Esophagus mucosa (tissue), 1 donor: ENCODE measurements around the gene NOL4L. TPM values are rescaled to one million over a fixed set of nuclear protein-coding genes. Genes with fewer than 3 reads are reported as not detected.

ENCODE experiments used
- ATAC-seq: fragments of 200-7000 bp; cut with Tn5 transposase; one replicate; pipeline ENCODE4 v1.9.1; 2020
- total RNA-seq: library from RNA; stranded (reverse); gene quantifications from one replicate; pipeline ENCODE4 v1.2.4, GENCODE V29; 2023
- donor health status: DM: yes; HTN: yes; CAD: no.

Gene NOL4L
- total RNA-seq, 1 donor from 2014 or later: 2.0 TPM

DNA sequence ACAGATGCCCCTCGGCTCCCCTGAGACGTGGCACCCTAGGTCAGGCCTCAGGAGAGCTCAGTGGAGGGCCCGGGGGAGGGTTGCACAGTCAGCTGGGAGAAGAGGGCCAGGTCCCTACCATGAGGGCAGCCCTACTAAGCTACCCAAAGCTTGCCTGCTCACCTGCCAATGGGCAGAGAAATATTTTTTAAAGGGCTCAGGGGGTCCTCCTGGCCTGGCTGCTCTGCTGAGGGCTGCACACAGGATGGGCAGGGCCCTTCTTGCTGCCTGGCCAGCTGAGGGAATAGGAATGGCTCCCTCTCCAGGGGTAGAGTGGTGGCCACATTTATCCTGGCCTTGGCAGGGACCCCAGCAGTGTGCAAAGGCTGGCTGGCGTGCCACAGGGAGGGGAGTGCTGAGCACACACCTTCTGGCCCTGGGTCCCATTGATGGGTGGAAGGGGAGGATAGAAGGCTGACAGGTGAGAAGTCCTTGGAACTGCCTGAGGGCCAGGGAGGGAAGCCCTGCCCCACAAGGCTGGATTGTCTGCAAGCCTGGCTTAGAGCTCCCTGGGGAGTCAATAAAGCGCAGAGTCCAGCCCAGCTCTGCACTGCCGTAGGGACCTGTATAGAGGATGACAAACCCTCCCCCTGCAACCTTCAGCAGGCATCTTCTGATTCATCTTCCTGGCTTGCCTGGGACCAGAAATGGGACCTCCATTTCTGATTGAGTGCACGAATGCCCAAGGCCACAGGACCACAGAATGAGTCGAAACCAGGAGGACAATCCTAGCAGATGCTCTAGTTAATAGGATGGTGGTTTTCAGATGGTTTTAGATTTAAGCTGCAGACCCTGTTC, 62.1 kb downstream of the NOL4L start:
- ATAC-seq: no peak

DNA sequence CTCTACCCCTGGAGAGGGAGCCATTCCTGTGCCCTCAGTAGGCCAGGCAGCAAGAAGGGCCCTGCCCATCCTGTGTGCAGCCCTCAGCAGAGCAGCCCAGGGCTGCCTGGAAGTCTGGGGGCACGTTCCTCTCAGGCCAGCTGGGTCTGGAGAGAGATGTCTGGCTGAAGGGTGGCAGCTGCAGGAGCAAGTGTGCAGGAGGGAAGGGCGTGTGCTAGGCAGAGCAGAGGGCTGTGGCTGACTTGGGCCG, 62.7 kb downstream of the NOL4L start:
- no peak for ATAC-seq

DNA sequence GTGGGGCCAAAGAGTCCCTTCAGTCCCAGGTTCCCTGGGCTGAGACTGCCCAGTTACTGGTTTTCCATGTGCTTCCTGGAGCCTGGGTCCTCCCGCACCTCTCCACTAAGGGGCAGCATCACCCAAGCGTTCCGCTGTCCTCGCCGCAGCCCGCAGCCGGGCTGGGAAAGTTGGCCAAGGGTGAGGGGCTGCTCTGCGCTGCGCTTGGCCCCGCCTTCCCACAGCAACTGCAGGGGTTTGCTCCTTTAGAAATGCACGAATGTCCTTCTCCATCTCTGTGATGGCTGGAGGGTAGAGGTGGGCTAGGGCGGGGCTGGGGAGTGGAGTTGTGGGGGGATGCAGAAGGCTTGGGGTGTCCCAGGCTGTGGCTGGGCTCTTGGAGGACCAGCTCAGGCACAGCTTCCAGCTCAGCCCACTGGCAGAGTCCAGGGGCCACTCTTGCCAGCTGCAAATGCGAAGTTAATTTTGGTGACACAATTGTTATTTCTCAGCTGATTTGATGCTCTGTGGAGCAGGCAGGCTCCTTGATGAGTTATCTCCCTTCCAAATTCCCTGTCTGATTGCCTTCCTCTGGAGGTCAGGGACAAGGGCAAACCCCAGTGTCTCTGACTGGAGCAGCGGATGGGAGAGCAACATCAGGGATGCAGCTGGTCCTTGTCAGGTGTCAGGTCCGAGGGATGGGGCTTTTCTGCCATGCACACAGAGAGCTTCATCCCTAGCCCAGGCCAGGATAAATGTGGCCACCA, 63.2 kb downstream of the NOL4L start:
- peak; percentile 81 for ATAC-seq

DNA sequence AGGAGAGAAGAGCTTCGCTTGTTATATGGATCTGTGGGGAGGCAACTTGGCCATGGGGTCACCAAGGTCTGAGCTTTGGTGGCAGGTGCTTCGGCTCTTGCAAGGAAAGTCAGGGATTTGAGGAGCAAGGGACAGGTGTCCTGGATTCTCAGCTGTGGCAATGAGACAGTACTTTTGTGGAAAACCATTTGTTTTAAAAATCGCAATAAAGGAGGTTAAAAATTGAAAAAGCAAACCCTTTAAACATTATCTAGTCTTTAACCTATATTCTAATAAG, 64.3 kb downstream of the NOL4L start:
- ATAC-seq: no peak

DNA sequence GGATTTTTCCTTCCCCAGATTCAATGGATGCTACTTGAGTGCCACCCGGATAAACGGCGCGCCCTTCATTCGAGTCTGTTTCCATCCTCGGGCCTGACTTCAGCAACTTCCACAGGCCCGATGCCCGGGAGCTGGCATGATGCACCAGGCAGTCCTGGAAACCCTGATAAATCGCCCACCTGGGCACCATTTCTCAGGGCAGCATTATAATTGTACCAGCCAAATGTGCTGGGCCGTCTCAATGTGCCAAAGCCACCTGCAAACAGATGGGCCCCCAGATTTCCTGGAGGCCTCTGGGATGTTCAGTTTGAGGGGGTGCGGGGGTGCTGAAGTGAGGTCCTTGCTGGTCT, 65.8 kb downstream of the NOL4L start:
- ATAC-seq: no peak

DNA sequence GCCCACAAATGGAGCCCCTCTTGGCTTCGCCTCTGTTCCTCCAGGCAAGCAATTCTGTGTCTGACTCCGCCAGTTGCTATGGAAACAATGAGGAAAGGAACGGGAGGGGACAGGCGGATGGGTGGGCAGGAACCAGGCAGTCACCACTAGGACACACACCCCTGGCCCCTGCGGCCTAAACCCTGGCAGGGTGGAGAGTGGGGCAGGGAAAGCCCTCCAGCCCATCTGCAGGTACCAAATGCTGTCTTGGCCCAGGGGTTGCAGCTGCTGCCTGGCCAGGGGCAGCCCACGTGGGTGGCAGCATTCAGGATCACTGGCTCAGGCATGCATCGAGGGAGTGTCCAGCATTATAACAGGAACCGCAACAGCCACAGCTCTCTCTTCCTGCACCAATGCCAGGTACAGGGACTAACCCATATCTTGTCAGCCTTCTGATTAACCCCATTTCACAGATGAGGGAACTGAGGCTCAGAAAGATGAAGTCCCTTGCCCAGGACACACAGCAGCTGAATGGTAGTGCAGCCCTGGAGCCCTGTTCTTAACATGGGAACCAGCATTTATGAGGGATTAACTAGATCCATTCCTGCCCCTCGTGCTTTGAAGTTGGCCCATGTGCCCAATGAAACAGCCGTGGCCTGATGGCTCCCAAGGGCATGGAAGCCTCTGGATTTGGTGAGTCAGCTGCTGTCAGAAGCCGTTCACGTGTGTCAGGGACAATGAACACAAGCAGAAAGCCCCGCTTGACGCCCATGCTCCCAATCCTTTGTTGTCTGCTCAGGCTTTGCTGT, 66.3 kb downstream of the NOL4L start:
- no peak for ATAC-seq

DNA sequence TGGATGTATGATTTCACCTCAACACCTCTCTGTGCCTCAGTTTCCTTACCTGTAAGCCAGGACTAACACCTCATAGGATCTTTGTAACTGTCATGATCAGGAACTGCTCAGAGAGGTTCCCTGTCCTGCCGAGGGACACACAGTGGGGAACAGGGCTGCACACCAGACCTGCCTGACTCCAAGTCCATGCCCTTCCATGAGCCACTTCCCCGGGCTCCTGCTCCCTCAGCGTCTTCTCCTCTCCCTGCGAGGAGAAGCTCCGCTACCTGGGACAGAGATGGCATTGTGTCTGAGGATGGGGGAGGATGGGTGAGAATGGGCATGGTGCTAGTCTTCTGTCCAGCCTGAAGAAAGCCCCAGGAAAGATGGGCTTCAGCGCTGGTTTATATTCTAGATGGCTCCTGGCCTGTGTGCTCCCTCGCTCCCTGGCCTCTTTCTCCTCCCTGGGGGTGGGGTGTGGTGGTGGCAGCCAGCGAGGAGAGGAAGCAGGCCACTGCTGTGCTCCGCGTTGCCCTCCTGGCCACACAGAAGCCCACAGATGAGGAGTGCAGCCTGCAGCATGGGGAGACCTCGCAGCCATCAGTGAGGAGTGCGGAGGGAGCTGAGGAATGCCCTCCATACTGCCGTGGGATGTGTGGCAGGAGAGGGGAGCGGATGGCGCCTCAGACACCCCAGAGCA, 67.1 kb downstream of the NOL4L start:
- no peak for ATAC-seq

DNA sequence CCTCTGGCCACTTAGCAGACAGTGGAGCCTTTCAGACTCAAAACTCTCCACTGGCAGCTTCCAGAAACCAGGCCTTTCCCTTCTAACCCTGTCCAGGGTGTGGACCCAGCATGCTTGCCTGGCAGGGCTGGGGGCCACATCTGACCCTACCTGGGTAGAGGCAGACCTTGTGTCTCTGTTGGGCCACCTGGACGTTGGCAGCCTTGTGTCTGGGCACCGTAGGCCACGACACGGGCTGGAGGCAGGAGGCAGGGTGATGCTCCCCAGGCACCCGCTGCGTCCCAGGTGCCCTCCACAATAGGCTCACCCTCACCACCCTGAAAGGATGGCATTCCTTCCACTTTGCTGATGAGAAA, 67.6 kb downstream of the NOL4L start:
- ATAC-seq: no peak

DNA sequence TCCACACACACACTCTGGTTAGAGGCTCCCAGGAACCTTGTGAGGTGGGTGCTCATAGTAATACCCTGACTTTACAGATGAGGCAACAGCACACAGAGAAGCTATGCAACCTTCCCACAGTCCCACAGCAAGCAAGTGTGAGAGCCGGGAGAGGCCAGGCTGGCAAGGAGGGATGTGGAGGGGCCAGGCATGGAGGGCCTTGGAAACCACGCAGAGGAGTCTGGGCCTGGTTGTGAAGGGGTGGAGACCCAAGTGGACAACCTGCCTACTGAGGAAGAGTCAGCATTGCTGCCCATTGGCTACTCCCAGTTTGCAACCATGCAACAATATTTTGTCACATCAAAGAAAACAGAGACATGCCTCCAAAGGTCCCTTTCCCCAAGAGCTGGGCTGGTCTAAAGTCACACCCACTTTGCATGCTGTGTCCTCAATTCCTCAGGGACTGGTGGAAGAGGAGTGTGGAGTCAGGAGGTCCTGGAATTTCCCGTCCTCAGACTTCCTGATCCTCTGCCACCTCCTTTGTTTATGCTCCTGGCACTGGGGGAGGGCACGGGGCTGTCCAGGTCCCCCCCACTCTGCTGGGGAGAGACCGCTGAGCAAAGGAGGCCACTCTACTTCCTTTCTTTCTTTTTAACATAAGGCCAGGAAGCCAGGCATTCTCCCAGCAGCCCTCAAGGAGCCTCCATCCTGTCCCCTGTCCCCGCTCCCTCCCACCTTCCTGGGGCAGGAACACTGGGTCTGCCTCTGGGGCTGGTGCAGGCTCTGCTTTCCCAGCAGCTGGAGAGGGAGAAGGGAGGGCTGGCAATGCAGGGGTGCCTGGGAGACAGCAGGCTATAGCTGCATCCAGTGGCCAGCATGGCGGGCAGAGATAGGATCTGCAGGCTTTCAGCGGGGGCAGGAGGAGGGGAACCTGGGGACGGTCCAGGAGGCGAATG, 68.3 kb downstream of the NOL4L start:
- peak; percentile 32 for ATAC-seq

DNA sequence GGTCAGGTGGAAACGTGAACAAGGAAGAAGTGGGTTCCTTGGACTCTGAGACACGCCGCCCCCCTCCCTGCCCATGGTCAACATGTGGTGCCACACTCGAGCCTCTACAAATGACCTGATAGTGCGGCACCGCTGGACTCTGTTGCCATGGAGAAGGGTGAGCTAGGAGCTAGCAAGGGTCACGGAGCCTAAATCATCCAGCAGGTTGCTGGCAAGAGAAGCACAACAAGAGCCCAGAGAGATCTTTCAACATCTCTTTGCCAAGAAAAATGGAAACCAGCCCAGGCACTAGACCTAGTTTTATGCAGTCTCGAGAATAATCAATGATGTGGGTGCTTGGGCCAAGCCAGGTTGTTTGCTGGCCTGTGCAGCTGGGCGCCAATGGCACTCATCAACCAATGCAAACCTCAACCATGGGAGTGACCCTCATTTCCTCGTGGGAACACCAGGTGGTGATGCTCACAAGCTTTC, 69.5 kb downstream of the NOL4L start:
- ATAC-seq: no peak

DNA sequence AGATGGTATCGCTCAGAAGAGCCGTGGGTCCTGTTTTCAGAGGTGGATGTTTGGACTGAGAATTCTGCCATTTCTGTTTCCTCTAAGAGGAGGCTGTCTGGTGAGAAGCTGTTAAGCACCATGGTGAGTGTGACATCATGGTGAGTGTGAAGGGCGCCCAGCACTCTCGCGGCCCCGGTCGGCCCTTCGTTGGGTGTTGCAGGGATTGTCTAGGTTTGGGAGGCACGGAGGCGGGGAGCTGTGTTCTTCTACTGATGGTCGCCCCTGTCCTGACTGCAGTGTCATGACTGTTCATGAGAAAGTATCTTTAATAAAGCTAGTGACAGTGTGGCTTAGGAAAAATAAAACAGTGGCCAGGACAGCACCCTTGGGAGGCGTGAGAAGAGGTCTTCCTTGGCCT, 70.4 kb downstream of the NOL4L start:
- no peak for ATAC-seq

DNA sequence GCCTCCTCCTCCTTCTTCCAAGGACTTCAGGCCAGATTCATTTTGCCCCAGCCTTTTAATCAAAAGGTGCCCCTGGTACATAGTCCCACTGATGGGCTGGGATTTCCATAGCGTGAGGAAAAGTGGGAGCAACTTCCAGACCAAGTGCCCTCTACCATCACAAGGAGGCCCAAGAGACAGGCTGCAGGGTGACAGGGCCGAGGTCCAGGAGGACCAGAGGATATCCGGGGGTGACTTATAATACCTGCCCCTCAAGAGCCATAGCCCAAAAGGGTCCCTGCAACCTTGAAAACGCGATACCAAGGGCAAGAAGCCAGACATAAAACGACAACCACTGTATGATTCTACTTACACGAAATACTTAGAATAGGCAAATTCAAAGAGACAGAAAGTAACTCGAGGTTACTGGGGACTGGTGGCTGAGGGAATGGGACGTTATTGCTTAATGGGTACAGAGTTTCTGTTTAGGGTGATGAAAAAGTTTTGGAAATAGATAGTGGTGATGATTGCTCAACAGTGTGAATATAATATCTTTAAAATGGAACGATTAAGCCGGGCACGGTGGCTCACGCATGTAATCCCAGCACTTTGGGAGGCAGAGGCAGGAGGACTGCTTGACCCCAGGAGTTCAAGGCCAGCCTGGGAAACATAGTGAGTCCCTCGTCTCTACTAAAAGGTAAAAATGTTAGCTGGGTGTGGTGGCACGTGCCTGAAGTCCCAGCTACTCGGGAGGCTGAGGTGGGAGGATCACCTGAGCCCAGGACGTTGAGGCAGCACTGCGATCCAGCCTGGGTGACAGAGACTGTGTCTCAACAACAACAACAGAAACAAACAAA, 71.9 kb downstream of the NOL4L start:
- ATAC-seq: no peak

DNA sequence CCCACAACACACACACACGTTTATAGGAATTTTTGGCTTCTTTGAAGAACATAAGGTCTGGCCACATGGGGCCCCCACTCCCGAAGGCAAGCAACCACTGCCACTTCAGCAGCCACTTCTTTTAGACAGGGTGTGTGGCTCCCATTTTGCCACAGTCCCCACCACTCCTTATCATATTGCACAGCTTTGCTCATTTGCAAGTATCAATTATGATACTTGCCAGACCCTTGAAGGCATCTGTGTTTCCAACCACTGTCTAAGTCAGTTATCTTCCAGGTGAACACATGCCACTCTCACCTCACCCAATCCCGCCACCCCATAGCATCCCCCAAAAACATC, 73.1 kb downstream of the NOL4L start:
- ATAC-seq: no peak

DNA sequence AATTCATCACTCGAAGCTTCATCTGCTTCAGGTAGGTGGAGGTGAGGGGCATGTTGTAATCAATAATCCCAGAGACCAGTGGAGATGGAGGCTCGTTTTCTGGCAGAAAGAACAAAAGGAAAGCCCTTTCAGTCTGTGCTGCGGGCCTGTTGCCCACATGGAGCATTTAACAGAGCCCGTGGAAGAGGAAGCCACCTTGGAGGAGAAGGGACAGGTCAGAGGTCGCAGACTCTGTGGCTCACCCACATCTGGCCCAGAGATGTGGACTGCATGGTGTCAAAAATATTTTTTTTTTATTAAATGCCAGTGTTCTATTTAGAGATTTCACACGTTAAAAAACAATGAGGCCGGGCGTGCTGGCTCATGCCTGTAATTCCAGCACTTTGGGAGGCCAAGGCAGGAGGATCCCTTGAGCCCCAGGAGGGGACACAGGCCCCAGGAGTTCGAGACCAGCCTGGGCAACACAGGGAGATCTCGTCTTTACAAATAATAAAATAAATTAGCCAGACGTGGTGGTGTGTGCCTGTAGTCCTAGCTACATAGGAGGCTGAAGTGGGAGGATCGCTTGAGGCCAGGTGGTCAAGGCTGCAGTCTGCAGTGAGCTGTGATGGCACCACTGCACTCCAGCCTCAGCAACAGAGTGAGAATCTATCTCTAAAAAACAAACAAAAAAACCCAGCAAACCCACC, 73.6 kb downstream of the NOL4L start:
- ATAC-seq: no peak

DNA sequence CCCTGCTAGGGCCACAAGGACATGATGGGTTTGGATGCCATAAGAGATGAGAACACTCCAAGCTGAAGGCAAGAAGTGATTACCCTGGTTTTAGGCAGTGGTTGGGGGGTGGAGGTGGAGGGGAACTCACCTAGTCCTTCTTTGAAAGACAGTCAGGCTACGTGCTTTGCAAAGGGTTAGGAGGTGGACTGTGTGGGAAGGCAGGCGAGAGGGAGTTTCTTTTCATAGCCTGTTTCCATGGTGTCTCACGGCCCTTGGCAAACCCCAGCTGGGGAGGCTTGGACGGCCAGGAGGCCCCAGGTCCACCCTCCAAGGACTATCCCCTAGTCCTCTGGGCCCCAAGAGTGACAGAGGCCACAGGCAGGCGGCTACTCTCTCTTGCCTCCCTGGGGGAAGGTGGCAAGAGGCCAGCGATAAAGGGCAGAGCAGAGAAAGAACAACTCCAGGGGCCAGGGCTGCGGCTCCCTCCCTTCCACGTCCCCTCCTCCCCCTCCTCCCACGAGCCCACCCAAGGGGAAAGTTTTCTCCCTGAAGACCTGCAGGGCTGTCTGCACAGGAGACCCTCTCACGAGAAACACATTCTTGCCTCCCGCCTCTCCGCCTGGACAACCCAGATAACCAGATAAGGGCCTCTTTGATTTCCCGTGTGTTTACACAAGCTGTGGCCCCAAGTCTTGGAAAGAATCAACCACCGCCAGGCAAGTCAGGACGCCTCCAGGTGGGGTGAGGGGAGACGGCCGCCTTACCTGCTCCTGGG, 74.4 kb downstream of the NOL4L start:
- ATAC-seq: no peak

DNA sequence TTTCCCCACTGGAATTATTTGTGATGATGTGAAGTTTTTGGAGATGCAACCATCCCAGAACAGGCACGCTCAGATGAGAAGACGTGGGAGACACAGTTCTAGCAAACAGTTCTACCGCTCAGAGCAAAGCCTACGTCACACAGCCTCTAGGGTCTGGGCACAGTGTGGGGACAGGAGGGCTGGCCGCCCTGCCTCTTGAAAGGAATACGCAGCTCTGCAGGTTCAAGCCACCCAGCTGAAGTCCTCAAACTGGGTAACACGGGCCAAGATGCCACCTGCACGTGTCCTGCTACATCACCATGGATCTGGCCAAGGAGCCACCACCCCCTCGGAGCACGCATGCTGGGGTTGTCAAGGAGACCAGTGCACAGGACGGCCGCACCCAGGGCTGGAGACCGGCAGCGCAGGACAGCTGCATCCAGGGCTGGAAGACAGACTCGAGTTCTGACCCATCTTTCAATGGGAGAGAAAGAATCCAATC, 75.0 kb downstream of the NOL4L start:
- ATAC-seq: no peak

DNA sequence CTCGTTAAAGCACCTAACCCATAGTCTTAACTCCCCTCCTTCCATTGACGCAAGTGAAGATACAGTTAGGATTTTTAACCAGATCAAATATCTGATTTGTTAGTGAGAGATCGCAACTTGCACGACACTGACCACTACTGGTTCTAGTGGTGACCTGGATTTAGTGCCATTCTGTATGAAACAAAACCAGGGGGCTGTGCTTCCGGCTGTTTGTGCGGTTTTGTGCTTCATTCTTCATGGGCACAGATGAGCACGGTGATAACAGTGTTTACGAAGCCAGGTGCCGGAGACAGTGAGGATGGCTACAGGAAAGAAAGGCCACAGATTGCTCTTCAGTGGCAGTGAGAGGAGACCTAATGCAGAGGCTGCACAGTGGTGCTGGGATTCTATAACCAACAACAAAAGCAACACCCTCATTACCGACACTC, 75.5 kb downstream of the NOL4L start:
- ATAC-seq: no peak

DNA sequence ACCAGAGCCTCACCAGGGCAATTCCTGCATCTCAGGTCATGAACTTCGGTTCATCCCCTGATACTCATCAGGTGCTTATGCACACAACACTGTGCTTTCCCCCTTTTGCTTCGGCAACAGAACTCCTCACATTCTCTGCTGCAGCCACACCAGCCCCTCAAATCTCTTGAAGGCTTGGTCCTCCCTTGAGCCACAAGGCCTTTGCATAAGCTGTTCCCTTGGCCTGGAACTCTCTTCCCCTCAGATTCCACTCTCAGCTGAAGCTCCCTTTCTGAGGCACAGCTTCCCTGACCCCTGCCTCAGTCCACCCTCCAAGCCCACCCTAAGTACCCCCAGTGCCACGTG, 76.4 kb downstream of the NOL4L start:
- ATAC-seq: no peak

DNA sequence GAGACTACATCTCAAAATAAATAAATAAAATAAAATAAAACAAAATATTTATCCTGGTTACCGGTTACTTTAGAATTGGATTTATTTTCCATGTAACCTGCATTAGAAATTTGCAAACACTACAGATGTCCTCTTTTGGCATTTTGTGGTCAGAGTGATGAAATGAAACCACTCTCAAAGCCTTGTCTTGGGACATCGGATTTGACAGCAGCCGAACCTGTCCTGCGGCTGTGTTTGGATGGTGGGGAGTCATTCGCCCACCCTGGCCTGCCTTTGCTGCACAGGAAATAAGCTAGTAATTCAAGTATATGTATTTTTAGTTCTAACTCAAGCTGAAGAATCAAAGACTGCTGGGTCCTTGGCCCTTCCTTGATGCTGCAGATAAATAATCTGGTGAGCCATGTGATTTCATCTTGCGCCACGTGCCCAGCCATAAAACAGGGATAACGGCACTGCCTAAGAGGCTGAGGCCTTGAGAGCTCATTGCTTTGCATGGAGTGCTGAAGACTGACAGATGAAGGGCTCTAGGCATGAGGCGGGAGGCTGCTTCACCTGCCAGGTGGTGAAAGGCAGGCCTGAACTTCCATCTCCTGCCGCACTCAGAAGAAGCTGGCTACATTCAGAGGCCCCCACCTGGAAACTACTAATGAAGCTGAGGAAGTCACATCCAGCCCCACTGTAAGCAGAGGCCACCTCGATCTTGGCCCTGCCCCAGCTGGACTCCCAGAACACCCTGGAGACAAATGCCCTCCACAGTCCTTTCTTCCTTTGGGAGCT, 76.9 kb downstream of the NOL4L start:
- ATAC-seq: no peak
